Hypothalamus (tissue), 51 donors: ENCODE measurements around the gene ABCA4.

Experiments
- DNase-seq, 51 donors: peaks; one replicate each; lab custom pipeline; 2025; lab: John Stamatoyannopoulos, UW

ABCA4 gene

DNA sequence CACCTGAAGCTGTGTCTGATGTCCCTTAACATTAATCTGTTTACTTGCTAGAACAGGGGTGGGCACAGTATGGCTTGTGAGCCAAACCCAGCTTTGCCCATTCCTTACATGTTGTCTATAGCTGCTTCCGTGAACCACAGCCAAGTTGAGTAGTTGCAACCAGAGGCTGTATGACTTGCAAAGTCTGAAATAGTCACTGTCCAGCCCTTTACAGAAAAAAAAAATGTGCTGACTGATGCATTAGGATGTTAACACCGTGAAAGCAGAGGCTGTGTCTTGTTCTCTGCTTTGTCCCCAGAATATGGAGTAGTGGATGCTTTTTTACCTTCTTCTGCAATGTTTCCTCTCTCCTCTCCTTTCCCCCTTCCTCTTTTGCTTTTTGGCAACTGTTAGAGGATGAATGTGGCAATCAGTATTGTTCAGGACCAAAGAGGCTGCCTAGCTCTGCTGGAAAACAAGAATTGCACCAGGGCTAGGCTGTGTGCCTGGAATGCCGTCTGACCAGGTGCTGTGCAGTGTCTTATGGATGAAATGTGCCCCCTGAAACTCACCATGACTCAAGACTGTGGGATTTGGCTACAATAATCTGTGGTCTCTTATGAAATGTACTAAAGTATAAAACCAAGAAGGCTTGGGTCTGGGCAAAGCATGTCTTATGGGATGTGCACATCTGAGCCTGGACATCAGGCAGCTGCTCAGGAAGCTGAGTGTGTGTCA lies 132.2 kb downstream of the ABCA4 start:
- no peak for DNase-seq

GRCh38 chr1:93981274-93981667 lies 139.7 kb downstream of the ABCA4 start:
- DNase-seq = no peak

- no peak for DNase-seq
Observed at GRCh38 chr1:93980320-93981273, 140.4 kb downstream of the ABCA4 start.

DNA sequence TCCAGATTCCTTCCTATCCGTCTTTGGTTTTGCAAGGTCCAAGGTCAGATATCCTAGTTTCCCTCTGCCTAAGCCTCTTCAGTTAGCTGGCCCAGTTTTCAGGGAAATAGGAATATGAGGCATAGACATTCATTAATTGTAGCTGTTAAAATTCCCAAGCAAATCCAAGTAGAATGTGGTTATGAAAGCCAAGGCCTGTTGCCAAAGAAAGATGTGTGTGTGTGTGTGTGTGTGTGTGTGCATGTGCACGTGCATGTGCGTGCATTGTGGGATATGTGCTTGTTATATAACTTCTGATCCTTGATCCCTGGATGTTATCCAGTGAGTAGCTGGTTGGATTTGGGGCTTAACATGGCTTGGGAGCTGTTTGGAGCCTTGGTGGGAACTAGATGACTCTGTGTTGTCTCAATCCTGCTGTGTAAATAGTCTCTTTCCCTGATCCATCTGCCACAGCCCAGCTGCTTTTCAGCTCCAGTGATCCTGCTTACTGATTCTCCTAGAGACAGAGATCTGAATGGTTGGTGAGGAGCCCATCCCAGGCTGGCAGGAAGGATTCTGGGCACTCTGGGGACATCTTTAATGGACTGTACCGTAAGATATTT lies 141.1 kb downstream of the ABCA4 start:
- DNase-seq = peak in 1 of 51 donors; percentile 22

- no peak for DNase-seq
Observed at GRCh38 chr1:93979040-93979717, 141.8 kb downstream of the ABCA4 start.

- DNase-seq = no peak
Observed at GRCh38 chr1:93977598-93977945, 143.4 kb downstream of the ABCA4 start.

GRCh38 chr1:93976711-93977597 lies 144.0 kb downstream of the ABCA4 start:
- no peak for DNase-seq

DNA sequence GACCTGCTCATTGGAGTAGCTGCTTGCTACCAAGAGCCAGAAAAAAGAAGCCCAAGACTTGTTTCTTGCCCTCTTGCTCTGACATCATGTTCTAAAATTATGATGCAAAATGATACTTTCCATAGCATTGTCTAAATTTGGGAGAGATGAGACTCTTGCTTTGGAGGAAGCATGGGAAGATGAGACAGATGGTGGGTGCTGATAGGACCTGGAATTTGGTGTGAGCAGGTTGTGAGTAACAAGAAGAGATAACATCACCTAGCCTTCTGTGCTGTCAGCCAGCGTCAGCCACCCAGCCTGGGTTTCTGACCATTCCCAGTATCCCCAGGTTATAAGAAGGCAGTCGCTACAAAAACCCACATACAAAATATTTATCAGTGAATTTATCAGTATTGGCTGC lies 144.7 kb downstream of the ABCA4 start:
- DNase-seq = no peak

DNA sequence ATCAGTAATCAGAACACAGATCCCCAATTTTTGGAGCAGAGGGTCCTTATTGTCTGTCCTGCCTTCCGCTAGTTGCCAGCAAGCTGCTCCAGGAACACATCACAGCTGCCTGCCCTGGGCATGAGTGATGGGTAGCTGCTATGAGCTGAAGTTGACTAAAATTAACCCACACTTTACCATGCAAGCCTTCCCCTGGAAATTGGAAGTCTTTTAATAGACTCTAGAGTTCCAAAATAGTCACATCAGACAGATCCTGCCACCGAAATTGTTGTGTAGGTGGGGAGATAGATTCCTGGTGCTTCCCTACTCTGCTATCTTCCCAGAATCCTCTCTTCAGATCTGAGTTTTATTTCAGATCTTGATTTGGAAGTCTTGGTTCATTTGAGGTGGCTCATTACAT lies 148.6 kb downstream of the ABCA4 start:
- DNase-seq = no peak

GRCh38 chr1:93969887-93970286 lies 151.1 kb downstream of the ABCA4 start:
- no peak for DNase-seq

DNA sequence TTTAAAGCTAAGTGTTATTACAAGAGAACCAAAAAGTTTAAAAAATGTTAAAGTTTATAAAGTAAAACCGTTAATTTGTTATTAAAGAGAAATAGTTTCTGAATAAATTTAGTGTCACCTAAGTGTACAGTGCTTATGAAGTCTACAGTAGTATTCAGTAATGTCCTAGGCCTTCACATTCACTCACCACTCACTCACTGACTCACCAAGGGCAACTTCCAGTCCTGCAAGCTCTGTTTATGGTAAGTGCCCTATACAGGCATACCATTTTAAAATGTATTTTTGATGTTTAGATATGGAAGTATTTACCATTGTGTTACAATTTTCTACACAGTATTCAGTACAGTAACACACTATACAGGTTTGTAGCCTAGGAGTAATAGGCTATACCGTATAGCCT lies 151.6 kb downstream of the ABCA4 start:
- no peak for DNase-seq

DNA sequence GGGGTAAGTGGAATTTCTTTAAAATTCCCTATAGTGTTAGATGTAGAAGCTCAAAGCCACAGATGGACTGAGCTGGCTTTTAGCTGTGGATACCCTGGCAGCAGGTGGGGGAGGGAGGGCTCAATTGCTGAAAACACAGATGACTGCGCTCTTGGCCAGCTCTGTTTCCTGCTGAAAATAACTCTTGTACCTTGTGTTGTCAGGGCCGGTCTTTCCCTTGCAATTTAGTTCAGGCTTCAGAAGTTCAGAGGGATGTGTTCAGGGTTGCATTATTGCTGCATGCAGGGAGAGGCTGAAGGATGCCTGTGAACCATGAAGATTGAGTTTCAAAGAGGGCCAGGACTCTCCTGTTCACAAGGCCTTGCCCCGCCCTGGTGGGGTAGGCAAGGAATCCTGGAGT lies 153.6 kb downstream of the ABCA4 start:
- no peak for DNase-seq

DNA sequence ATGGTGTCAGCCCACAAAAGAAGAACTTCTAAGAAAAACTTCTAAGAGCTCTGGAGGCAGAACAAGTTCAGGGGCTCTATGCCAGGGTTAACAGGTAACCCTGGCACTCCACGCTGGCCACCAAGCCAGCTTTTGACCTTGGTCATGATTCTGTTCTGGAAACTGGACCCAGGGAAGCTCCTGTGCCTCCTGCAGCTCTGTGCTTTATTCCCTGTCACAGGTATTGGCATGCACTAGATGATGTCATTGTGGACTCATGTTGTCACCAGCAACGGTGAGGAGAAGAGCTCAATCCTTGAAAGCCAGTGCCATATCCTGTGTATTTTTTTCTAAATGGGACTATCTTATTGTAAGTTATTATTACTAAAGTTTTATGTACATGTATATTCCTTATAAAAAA lies 155.1 kb downstream of the ABCA4 start:
- no peak for DNase-seq

DNA sequence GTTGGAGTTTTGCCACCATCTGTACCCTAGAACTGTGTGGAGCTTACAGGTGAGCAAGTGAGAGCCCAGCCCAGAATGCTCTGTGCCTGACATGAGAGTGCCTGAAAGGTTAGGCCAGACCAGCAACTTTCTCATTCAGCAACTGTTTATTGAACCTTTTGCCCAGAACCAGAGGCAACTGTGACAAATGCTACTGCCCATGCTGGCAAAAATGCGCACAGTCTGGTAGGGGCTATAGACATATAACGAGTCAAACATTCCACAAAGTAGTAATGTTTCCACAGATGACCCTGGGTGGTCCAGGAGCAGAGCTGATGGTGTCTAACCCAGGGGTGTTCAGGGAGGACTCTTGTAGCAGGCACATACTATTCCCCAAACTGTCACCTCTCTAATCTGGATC lies 155.7 kb downstream of the ABCA4 start:
- no peak for DNase-seq

DNA sequence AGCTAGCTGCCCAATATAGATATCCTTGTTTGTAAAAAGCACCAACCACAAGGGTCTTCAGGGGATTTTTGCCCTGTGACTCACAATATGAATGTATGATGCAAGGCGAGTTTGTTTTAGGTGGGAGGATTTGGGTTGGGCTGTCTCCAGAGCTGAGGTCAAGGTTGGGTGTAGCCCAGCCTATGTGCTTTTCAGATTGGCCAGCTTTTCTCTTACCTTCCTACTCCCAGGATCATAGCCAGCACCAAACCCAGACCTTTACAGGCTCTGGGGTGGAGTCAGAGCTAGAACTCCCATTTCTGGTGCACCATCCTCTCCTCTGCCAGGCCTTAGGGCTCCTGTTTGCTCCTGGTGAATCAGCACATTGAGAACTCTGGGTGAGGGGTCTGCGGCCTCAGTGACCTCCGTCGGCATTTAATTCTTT lies 156.2 kb downstream of the ABCA4 start:
- DNase-seq = no peak

- DNase-seq = no peak
Observed at GRCh38 chr1:93964096-93964776, 156.7 kb downstream of the ABCA4 start.

DNA sequence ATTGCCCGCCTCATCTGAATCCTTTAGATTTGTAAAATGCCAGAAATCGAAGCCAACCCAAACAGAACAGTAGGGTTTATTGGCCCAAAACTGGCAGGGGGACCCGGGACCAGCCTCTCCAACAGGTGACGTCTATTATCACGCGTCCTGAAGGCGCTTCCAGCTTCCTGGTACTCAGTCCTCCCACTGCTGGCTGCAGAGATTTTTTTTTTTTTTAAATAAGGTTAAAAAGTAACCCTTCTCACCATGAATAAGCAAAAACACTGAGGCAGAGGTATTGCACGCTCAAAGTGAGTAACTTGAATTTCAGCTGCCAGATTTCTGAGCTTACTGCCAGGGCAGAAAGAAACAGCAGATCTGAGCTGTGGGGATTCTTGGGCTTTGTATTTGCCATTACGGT lies 157.4 kb downstream of the ABCA4 start:
- no peak for DNase-seq

DNA sequence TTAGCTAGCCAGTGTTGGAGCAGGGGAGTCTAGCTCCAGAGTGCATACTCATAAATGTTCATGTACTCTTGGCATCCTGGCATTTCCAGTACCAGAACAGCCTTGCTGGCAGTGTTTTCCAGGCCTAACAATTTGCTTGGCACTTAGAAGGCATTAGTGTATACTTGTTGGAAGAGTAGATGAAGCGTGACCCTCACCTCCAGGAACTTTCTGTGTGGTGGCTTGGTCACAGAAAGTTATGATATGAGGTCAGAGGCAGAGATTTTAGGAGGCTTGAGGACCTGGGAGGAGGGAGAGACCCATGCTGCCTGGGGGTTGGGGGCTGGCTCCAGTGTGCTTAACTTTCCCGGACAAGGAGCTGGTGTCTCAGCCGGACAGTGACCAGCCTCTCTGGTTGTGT lies 159.0 kb downstream of the ABCA4 start:
- no peak for DNase-seq

- DNase-seq = no peak
Observed at GRCh38 chr1:93961443-93961842, 159.5 kb downstream of the ABCA4 start.
